Psoas muscle (tissue), 8 donors: ENCODE data around the gene MT1F. TPM values are rescaled to one million over a fixed set of nuclear protein-coding genes. Genes with fewer than 3 reads are reported as not detected.

ENCODE experiments used
- ATAC-seq, 4 donors: fragments of 200-7000 bp; cut with Tn5 transposase; one replicate each; pipeline ENCODE4 v1.9.1; 2020; ENCODE audit warnings: moderate library complexity in 3 of 4, mild to moderate bottlenecking in 2 of 4
- DNase-seq, 2 donors: peaks; one replicate each; pipeline ENCODE4 v3.0.0-alpha.2; 2020
- H3K27ac ChIP-seq: fragments of 200-600 bp; one replicate; pipeline ENCODE4 v1.8.0; 2022
- H3K27me3 ChIP-seq, 3 donors: fragments of 200-600 bp in 1 of 3; one replicate each; pipeline versions ENCODE4 v1.6.1 to v1.8.0; 2013 to 2022; ENCODE audit warnings: low read length in 2 of 3, mild to moderate bottlenecking in 2 of 3, moderate library complexity in 1 of 3; ENCODE audit not compliant: insufficient read depth in 3 of 3
- H3K36me3 ChIP-seq, 2 donors: fragments of 200-600 bp in 1 of 2; one replicate each; pipeline versions ENCODE4 v1.6.1 to v1.8.0; 2013 to 2022; ENCODE audit warnings: low read depth in 1 of 2, mild to moderate bottlenecking in 1 of 2, moderate library complexity in 1 of 2; ENCODE audit not compliant: insufficient read depth in 1 of 2
- H3K4me1 ChIP-seq: fragments of 200-600 bp; one replicate; pipeline ENCODE4 v1.8.0; 2022
- H3K4me3 ChIP-seq: fragments of 200-600 bp; one replicate; pipeline ENCODE4 v1.8.0; 2022; ENCODE audit warnings: mild to moderate bottlenecking
- H3K9me3 ChIP-seq: fragments of 200-600 bp; one replicate; pipeline ENCODE4 v1.8.0; 2022
- CTCF ChIP-seq: fragments of 200-600 bp; IDR thresholded peaks from one replicate; pipeline ENCODE4 v1.8.0; 2022; ENCODE audit warnings: antibody characterized with exemption
- WGBS, 3 donors: extraction: QIAGEN DNeasy Blood & Tissue Kit; methylation state at CpG; one replicate each; pipeline versions ENCODE4 v1.1.6 to v1.1.7; 2013; 5-methylcytosine and 5-hydroxymethylcytosine counted together
- intact Hi-C, 2 donors: fragments of 100-400 bp; cut with DNase I; formaldehyde crosslinking; loops; one replicate each; pipeline versions ENCODE4 v1.11.0 to v1.14.2; 2022
- polyA plus RNA-seq, 3 donors: library from polyadenylated mRNA; stranded (reverse); fragments of 200-250 nt; gene quantifications; one replicate each; pipeline ENCODE4 v1.2.3, GENCODE V29; 2013
- total RNA-seq, 4 donors: library from RNA; stranded (reverse); fragmentation: NEBNext Ultra II Directional in 2 of 4; extraction: Animal tissue kit (Norgen Biotek cat#: 25700) in 2 of 4; gene quantifications; one replicate each; pipeline versions ENCODE4 v1.2.1 to v1.2.4, GENCODE V29; 2021 to 2023
- donor health status: healthy with polysubstance abuse.
- donor health status: DM: no; HTN: no; CAD: no; lungs with moderate emphysema.
- donor health status: Bipolar disorder and iron deficiency.
- donor health status: healthy.
- donor health status: DM: yes; HTN: yes; CAD: no.
- donor health status: DM: no; HTN: no; CAD: no.
- donor health status: DM: no; HTN: no; CAD: no.
- donor health status: DM: yes; HTN: yes; CAD: no.

Gene MT1F
- total and polyA plus RNA-seq, 7 donors, result 0.73 to 3.2 (median 1.2) TPM; not detected in 1

DNA sequence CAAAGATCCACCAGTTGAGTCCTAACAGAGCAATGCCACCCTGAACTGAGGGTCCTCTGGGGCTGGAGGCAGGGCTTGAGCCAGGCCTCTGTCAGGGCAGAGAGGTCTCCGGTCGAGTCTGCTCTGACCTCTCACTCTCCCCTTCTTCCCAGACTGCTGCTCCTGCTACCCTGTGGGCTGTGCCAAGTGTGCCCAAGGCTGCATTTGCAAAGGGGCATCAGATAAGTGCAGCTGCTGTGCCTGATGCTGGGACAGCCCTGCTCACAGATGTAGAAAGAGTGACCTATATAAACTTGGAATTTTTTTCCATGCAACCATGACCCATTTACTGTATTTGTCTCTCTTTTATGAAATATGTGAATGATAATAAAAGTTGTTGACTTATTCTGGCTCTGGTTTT lies 8.5 kb upstream of the MT1F start:
- intact Hi-C loops, result no loop called here
- H3K4me1 ChIP-seq, result no peaks in the 10 kb centered on the region
- WGBS, 3 donors, result 90 to 95% (median 92%) methylated on average over 2 of the region's 2 CpGs
- DNase-seq, result no peak
- H3K4me3 ChIP-seq, result no peak overlapping the region
- no peak overlapping the region for H3K27ac ChIP-seq
- no peak for ATAC-seq
- H3K36me3 ChIP-seq, result no peaks in the 10 kb centered on the region
- TF ChIP-seq CTCF, result no peak
- H3K9me3 ChIP-seq, result no peaks in the 10 kb centered on the region
- H3K27me3 ChIP-seq, result peaks cover 0 to 6% (median 0%) of the 10 kb centered on the region in 3 donors

DNA sequence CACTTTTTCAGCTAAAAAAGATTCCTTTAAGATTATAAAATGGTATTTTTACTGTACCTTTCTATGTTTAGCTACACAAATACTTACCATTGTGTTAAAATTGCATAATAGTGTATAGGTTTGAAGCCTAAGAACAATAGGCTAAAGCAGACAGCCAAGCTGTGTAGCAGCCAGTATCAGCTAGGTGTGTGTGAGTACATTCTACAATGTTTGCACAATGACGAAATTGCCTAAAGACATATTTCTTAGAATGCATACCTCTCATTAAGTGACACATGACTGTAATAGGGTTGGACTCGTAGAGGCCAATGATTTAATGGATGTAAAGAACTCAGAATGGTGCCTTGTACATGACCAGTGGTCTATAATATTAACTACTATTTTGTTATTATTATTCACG lies 7.9 kb upstream of the MT1F start:
- no peaks in the 10 kb centered on the region for H3K4me1 ChIP-seq
- DNase-seq, result no peak
- no peaks in the 10 kb centered on the region for H3K9me3 ChIP-seq
- intact Hi-C loops, result no loop called here
- no peak overlapping the region for H3K4me3 ChIP-seq
- no peak for ATAC-seq
- peaks cover 0 to 6% (median 0%) of the 10 kb centered on the region in 3 donors for H3K27me3 ChIP-seq
- WGBS, 3 donors, result 85 to 90% (median 87%) methylated on average over 3 of the region's 3 CpGs
- no peak for TF ChIP-seq CTCF
- H3K27ac ChIP-seq, result no peak overlapping the region
- no peaks in the 10 kb centered on the region for H3K36me3 ChIP-seq

DNA sequence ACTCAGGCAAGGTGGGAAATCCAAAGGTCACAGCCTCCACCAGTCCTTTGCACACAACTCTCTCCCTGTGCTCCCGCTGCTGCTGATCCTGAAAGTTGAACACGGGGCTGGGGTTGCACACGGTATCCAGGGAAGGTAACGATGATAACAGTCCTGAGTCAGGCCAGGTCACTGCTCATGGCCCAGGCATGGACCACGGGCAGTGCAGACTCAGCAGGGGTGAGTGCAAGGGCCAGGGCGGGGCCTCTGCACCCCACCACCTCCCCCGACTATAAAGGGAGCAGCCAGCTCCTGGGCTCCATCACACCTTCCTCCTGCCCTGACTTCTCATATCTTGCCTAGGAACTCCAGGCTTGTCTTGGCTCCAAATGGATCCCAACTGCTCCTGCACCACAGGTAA lies 6.2 kb upstream of the MT1F start, which contains the start of gene MT1B:
Gene MT1B, plus strand, starts transcription at position 301 of the 400 bp plus-strand sequence. Its CDS starts 68 bp downstream, at position 369.
- intact Hi-C loops, result no loop called here
- DNase-seq (no peak), ATAC-seq (no peak)
- H3K27ac ChIP-seq, result no peak within 1 kb of the TSS
- H3K36me3 ChIP-seq, result no peaks in the 10 kb centered on the region
- no peaks in the 10 kb centered on the region for H3K9me3 ChIP-seq
- no peak within 1 kb of the TSS for H3K4me3 ChIP-seq
- H3K4me1 ChIP-seq, result no peaks in the 10 kb centered on the region
- TF ChIP-seq CTCF, result no peak
- H3K27me3 ChIP-seq, result peaks cover 0 to 6% (median 0%) of the 10 kb centered on the region in 3 donors
- WGBS, 3 donors, result 57 to 81% (median 76%) methylated on average over 7 of the region's 7 CpGs

DNA sequence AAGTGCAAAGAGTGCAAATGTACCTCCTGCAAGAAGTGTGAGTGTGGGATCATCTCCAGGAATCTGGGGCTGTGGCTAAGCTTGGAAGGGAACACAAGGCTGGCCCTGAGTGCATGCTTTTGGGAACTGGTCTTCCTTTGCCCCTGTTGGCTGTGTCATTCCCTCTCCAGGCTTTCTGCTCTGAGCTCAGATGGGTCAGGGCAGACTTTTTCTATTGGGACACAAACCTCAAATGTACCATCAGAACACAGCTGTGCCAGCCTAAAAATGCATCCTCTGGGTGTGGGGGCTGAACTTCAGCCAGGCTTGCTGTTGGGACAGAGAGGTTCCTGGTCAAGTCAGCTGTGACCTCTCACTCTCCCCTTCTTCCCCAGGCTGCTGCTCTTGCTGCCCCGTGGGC lies 5.2 kb upstream of the MT1F start:
- no peak overlapping the region for H3K4me3 ChIP-seq
- DNase-seq, result no peak
- ATAC-seq, result no peak
- no peaks in the 10 kb centered on the region for H3K4me1 ChIP-seq
- peaks cover 0 to 6% (median 0%) of the 10 kb centered on the region in 3 donors for H3K27me3 ChIP-seq
- no peaks in the 10 kb centered on the region for H3K9me3 ChIP-seq
- intact Hi-C loops, result no loop called here
- H3K36me3 ChIP-seq, result no peaks in the 10 kb centered on the region
- 36 to 56% (median 38%) methylated on average over 1 of the region's 1 CpG for WGBS, 3 donors
- H3K27ac ChIP-seq, result no peak overlapping the region
- TF ChIP-seq CTCF, result no peak

- intact Hi-C loops, result no loop called here
Measured at GRCh38 chr16:56653218-56653617, 4.5 kb upstream of the MT1F start.

More at GRCh38 chr16:56653218-56653617, 4.5 kb upstream of the MT1F start:
- Histone ChIP-seq H3K4me1 (no peaks in the 10 kb centered on the region), H3K27ac (no peak overlapping the region), H3K9me3 (no peaks in the 10 kb centered on the region), H3K36me3 (no peaks in the 10 kb centered on the region), H3K4me3 (no peak overlapping the region), H3K27me3 (peaks cover 0 to 4% (median 0%) of the 10 kb centered on the region in 3 donors)
- no peak for DNase-seq
- TF ChIP-seq CTCF, result no peak
- no peak for ATAC-seq
- 77 to 81% (median 79%) methylated on average over 7 of the region's 7 CpGs for WGBS, 3 donors
